Stimulated activated CD4-positive, alpha-beta T cell treated with anti-CD3 and anti-CD28 coated beads, Interleukin-2, amount 100 ng/mL, for 48 hours (primary cell): ENCODE data around the gene CGB1.

Source experiments
- DNase-seq, 2 donors: peaks; one replicate each; pipeline ENCODE4 v3.0.0-alpha.2; 2020

CGB1 gene

DNA sequence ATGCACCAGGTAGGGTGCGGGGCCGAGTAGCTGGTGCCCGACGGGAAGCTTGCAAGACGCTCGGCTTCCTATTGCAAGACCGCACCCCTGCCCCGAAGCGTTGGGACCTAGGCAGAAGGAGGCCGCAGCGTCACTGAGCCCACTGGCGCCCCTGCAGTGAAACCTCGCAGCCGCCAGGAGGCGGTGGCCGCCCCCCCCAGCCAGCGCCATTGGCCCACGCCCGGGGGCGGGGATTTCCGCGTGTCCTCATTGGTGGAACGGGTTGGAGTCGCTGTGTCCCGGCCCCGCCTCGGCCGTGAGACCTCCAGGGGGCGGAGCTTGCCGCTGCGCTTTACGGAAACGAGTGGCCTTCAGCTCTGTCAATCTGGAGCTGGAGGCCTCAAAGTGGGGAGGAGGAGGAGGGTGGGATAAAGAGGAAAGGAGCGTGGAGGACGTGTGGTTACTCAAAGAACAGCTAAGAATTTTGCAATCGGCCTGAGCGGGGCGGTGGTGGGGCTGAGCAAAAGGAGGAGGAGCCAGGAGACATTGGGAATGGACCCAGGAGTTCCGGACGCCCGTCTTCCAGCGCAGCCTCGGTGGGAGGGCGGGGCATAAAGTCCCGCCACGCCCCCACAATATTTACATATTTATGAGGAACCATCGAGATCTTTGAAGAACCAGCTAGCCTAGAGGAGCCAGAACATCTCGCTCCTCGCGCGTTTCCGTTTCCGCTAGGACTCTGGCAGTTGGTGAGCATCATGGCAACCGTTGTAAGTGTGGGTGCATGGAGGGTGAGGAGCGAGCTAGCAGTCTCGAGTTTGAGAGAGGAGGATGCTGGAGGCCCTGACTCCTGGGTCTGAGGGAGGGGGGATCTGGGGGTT is 43.3 kb downstream of the CGB1 start, which contains the start of the genes GYS1 and RUVBL2:
TSS of gene GYS1 (minus strand) at position 135 of the 860 bp plus-strand sequence. CDS start 197 bp downstream, outside the sequence.
TSS of gene RUVBL2 (plus strand) at position 713 of the 860 bp plus-strand sequence. CDS start at position 738, 25 bp downstream.
- peak; percentile 99 for DNase-seq

DNA sequence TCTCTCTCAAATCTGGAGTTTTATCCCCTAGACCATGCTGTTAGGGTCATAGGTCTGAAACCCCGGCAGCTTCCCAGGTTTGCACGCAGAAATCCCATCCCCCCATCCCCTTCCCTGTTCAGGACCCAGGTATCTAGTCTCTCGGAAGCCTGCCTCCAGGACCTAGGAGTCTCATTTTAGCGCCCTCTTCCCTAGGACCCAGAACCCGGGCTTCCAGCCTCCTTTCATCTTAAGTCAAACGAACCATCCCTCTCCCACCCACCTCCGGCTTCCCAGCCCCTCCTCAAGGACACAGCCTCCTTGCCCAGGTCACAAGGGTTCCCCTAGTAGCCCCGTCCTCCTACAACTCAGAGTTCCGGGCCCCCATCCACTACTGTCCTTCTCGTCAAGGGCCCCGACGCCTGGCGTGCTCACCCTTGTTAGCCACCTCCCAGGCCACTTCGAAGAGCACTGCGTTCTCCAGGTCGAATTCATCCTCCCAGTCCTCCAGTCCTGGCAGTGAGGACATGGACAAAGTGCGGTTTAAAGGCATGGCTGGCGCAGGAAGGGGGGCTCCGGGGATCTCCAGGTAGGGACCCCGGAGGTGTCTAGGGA is 44.0 kb downstream of the CGB1 start:
- no peak for DNase-seq

DNA sequence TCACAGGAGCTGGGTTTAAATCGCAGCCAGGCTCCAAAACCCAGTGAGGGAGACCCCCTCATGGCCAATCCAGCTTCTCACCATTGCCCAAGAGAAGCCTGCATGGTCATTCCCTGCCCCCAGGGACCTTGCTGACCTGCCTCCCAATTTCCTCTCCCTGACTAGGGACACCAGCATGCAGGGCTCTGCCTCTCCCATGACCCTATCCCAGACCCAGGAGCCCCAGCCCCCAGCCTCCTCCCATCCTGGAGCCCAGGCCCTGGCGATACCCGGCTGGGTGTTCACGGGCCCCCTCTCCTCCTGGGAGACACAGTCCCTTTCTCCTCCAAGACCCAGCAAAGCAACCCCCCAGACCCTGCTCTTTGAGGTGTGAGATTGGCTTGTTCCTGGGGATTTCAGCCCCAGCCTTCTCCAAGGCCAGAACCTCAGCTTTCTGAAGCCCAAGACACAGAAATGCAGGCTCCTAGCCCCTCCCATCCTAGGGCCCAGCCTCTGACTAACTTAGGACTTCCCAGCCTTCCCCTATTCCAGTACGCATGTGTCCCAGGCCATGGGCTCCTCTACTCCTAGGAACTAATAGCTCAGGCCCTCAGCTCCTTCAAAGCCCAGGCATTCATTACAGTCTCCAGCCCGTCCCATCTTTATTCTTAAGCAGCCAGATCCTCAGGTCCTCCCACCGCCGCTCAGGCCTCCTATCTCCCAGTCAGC is 44.7 kb downstream of the CGB1 start:
- DNase-seq = no peak

- DNase-seq = no peak
These were observed 45.6 kb downstream of the CGB1 start for GRCh38 chr19:48991011-48991609.

GRCh38 chr19:48990400-48990799 is 46.3 kb downstream of the CGB1 start:
- no peak for DNase-seq

- DNase-seq = no peak
These were observed 46.9 kb downstream of the CGB1 start for GRCh38 chr19:48989701-48990291.

DNA sequence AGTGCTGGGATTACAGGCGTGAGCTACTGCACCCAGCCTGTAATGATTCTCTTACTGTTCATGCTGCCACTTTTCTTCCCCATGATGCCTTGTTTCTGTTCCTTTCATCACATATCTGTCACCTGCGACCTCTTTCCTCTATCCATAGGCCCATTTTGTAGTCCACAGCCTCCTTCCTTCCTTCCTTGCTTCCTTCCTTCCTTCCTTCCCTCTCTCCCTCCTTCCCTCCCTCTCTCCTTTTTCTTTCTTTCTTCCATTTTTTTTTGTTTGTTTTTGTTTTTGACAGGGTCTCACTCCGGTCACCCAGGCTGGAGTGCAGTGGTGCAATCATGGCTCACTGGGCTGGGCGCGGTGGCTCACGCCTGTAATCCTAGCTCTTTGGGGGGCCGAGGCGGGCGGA is 47.8 kb downstream of the CGB1 start:
- no peak for DNase-seq

GRCh38 chr19:48988286-48988685 is 48.4 kb downstream of the CGB1 start:
- DNase-seq = no peak

DNA sequence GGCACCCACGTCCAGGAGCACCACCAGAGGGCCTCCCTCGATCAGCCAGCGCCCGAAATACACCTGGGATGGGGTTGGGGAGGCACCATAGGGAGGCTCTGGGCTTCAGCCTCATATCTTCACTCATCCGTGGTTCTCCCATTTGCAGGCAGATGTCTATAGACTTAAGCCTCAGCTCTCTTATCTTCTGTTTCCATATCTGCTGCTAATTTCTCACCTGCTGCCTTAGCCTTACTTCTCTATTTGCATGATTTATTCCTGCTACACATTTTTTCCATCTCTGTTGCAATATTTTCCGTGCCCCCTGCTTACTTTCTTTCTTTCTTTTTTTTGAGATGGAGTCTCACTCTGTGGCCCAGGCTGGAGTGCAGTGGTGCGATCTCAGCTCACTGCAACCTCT is 49.4 kb downstream of the CGB1 start:
- DNase-seq = no peak

DNA sequence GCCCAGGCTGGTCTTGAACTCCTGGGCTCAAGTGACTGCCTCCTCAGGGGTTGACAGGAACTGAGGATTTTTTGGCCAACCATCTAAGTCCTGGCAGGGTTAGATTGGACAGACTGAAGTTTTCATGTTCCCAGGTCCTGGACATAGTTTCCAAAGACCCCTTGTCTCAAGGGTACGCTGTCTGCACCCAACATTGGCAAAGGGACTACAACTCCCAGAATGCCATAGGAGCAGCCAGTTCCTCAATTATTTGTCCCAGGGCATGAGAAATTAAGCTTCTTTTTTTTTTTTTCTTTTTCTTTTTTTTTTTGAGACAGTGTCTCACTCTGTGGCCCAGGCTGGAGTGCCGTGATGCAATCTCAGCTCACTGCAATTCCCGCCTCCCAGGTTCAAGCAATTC is 50.5 kb downstream of the CGB1 start:
- DNase-seq = no peak

DNA sequence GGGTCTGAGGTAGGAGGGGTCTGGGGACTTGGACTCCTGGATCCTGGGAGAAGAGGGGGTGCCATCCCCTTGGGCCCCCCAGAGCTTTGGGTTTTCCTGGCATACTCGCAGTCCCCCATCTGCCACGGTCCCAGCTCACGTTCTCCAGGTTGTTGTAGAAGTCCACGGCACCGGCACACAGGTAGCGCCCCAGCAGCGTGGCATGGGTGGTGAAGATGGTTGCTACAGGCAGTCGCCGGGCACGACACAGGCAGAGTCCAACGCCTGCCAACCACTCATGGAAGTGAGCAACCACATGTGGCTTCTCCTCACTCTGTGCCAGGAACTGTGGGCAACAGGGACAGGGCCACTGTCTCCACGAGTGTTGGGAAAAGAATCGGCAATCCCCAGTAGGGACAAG is 51.0 kb downstream of the CGB1 start:
- no peak for DNase-seq
